HEK293T (cell line): Measurements from ENCODE around the gene DSCAM.

Source experiments
- BHLHE40 ChIP-seq: fragments of 450-650 bp; IDR thresholded peaks from 2 replicates; pipeline ENCODE4 v1.6.1; 2016; ENCODE audit warnings: mild to moderate bottlenecking, moderate library complexity, borderline replicate concordance
- ELF4 ChIP-seq: fragments of 450-650 bp; IDR thresholded peaks from 2 replicates; pipeline ENCODE4 v1.6.1; 2017; ENCODE audit warnings: antibody characterized with exemption
- FOXK2 ChIP-seq: fragments of 450-650 bp; IDR thresholded peaks from 2 replicates; pipeline ENCODE4 v1.6.1; 2016; ENCODE audit warnings: mild to moderate bottlenecking
- L3MBTL2 ChIP-seq: fragments of 450-650 bp; conservative IDR thresholded peaks from 2 replicates; pipeline ENCODE4 v1.6.1; 2016; ENCODE audit warnings: mild to moderate bottlenecking
- SP1 ChIP-seq: fragments of 450-650 bp; IDR thresholded peaks from 2 replicates; pipeline ENCODE4 v1.6.1; 2017

GRCh38 chr21:40140675-40141074 is 706.3 kb downstream of the DSCAM start:
- no peak for TF ChIP-seq BHLHE40
- no peak for TF ChIP-seq SP1
- TF ChIP-seq FOXK2: no peak
- TF ChIP-seq L3MBTL2: no peak
- no peak for TF ChIP-seq ELF4
